BE2C (cell line): Measurements from ENCODE around the gene LRBA.

Experiments
- DNase-seq: peaks from one replicate; pipeline ENCODE4 v3.0.0-alpha.2; 2020
- H3K27me3 ChIP-seq: fragments of 250-450 bp; sonication (Bioruptor Pico); 2 replicates; pipeline ENCODE4 v1.5.1; 2020; ENCODE audit warnings: mild to moderate bottlenecking
- H3K36me3 ChIP-seq: fragments of 250-450 bp; sonication (Bioruptor Pico); 2 replicates; pipeline ENCODE4 v1.5.1; 2020; ENCODE audit warnings: mild to moderate bottlenecking
- H3K4me1 ChIP-seq: fragments of 250-450 bp; sonication (Bioruptor Pico); 2 replicates; pipeline ENCODE4 v1.5.1; 2020
- H3K4me3 ChIP-seq: 2 replicates; pipeline ENCODE4 v1.5.1; 2011; ENCODE audit warnings: low read depth, low read length
- H3K9me3 ChIP-seq: fragments of 250-450 bp; sonication (Bioruptor Pico); 2 replicates; pipeline ENCODE4 v1.5.1; 2020
- TF ChIP-seq, protein P1 (sequence below): IDR thresholded peaks from 2 replicates; pipeline ENCODE4 v1.5.1; 2012; ENCODE audit warnings: mild to moderate bottlenecking, low read depth, low read length

Gene LRBA

DNA sequence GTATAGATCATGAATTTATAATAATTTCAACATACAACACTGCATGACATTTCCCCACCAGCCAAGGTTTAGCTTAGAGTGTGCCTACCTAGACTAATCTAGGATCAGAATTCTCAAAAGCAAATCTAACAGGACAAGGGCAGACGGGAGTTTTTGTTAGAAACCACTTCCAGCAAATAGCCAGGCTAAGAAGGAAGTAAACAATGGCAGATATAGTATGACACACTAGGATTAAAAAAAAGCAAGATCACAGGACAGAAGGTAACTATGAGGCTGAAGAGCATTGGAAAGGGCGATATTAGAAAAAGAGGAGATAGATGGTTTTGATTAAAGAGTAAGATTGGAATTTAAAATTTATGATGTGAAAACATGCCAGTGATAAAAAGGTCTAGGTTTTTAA, 124.8 kb downstream of the LRBA start:
- Histone ChIP-seq H3K4me3 (no peak overlapping the region), H3K4me1 (no peaks in the 10 kb centered on the region), H3K36me3 (no peaks in the 10 kb centered on the region), H3K27me3 (no peaks in the 10 kb centered on the region), H3K9me3 (no peaks in the 10 kb centered on the region)
- TF ChIP-seq, protein P1, sequence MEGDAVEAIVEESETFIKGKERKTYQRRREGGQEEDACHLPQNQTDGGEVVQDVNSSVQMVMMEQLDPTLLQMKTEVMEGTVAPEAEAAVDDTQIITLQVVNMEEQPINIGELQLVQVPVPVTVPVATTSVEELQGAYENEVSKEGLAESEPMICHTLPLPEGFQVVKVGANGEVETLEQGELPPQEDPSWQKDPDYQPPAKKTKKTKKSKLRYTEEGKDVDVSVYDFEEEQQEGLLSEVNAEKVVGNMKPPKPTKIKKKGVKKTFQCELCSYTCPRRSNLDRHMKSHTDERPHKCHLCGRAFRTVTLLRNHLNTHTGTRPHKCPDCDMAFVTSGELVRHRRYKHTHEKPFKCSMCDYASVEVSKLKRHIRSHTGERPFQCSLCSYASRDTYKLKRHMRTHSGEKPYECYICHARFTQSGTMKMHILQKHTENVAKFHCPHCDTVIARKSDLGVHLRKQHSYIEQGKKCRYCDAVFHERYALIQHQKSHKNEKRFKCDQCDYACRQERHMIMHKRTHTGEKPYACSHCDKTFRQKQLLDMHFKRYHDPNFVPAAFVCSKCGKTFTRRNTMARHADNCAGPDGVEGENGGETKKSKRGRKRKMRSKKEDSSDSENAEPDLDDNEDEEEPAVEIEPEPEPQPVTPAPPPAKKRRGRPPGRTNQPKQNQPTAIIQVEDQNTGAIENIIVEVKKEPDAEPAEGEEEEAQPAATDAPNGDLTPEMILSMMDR, result no peak
- no peak for DNase-seq

DNA sequence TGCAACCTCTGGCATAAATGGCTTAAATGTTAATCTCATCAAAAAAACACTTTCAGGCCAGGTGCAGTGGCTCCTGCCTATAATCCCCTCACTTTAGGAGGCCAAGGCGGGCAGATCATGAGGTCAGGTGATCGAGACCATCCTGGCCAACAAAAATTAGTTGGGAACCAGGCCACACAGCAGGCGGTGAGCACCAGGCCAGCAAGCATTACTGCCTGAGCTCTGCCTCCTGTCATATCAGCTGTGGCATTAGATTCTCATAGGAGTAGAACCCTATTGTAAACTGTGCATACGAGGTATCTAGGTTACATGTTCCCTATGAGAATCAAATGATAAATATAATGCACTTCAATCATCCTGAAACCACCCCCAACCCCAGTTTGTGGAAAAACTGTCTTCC, 125.8 kb downstream of the LRBA start:
- H3K4me3 ChIP-seq, result no peak overlapping the region
- H3K9me3 ChIP-seq, result no peaks in the 10 kb centered on the region
- no peaks in the 10 kb centered on the region for H3K4me1 ChIP-seq
- TF ChIP-seq, protein P1, result no peak
- no peak for DNase-seq
- H3K27me3 ChIP-seq, result no peaks in the 10 kb centered on the region
- H3K36me3 ChIP-seq, result no peaks in the 10 kb centered on the region

DNA sequence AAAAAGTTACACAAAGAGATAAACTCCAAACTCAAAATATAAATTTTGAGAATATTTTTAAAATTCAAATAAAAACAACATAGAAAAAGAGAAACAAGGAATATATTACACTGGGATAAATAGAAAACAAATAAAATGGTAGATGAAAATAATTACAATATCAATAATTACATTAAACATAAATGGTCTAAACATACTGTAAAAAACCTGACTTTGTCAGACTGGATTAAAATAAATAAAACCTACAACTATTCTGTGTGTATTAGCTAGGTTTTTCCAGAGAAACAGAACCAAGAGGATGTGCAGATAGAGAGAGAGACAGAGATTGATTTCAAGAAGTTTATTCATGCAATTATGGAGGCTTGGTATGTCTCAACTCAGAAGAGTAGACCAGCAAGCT, 126.5 kb downstream of the LRBA start:
- Histone ChIP-seq H3K36me3 (no peaks in the 10 kb centered on the region), H3K4me3 (no peak overlapping the region), H3K27me3 (no peaks in the 10 kb centered on the region), H3K4me1 (no peaks in the 10 kb centered on the region), H3K9me3 (no peaks in the 10 kb centered on the region)
- no peak for DNase-seq
- TF ChIP-seq, protein P1, result no peak

DNA sequence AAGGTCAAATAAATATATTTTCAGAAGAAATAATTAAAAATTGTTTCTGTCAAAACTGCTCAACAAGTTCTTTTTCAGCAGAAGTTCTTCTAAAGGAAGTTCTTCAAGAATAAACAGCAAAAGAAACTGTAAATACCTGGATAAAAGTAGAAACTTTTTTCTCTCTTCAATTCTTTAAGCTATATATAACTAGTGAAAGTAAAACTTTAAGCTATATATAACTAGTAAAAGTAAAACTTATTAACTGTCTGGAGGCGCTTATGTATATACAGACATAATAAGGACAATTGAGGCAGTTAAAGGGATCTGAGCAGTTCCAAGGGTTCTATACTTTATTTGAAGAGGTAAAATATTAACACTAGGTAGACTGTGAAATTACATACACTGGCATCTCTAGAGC, 126.9 kb downstream of the LRBA start:
- H3K9me3 ChIP-seq, result no peaks in the 10 kb centered on the region
- H3K4me1 ChIP-seq, result no peaks in the 10 kb centered on the region
- H3K36me3 ChIP-seq, result no peaks in the 10 kb centered on the region
- TF ChIP-seq, protein P1, result no peak
- DNase-seq, result no peak
- no peaks in the 10 kb centered on the region for H3K27me3 ChIP-seq
- H3K4me3 ChIP-seq, result no peak overlapping the region

DNA sequence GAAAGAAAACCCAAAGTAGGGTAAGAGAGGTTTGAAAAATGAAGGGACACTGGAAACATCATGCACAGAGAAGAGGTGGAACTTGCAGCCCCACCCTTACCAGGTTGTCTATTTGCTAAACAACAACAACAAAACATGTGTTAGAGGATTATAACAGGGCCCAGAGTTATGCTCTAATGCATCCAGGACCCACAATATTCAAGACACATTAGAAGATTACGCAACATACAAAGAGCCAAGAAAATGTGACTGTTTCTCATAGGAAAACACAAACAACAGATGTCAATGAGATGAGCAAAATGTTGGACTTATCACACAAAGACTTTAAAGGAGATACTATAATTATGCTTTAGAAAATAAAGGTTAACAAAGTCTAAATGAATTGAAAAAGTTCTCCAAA, 128.5 kb downstream of the LRBA start:
- TF ChIP-seq, protein P1, result no peak
- Histone ChIP-seq H3K27me3 (no peaks in the 10 kb centered on the region), H3K4me1 (no peaks in the 10 kb centered on the region), H3K9me3 (no peaks in the 10 kb centered on the region), H3K36me3 (no peaks in the 10 kb centered on the region), H3K4me3 (no peak overlapping the region)
- DNase-seq, result no peak

DNA sequence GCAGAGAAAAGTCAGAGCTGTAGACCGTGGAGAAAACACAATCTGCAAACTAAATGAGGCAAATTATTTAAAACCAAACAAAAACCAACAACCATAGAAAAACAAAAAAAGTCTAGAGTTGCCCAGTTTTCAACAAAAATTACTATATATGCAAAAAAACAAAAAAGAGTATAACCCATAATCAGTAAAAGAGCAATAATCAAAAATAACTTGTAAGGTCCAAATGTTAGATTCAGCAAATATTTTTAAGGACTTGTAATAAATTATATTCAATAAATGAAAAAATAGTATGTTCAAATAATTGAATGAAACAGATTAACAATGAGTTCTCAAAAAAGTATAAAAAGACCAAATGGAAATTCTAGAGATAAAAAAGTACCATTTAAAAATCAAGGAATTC, 130.5 kb downstream of the LRBA start:
- H3K4me3 ChIP-seq, result no peak overlapping the region
- H3K36me3 ChIP-seq, result no peaks in the 10 kb centered on the region

More for the DNA sequence above, 130.5 kb downstream of the LRBA start:
- Histone ChIP-seq H3K4me1 (no peaks in the 10 kb centered on the region), H3K27me3 (no peaks in the 10 kb centered on the region), H3K9me3 (no peaks in the 10 kb centered on the region)
- DNase-seq, result no peak
- TF ChIP-seq, protein P1, result no peak
